ENCODE results near the gene RGMB. TPM values are rescaled to one million over a fixed set of nuclear protein-coding genes. Genes with fewer than 3 reads are reported as not detected.
A peak's percentile ranks its signal among the peaks of the same experiment; 100 is the strongest.

The RGMB gene
- total and polyA plus RNA-seq, 2 donors (not counting 1 experiment from before 2014, with no cell fraction given): 14.7 to 18.3 TPM

- peaks cover 17% of the 10 kb centered on the region for H4K20me1 ChIP-seq (ENCODE audit: control insufficient read depth, insufficient read depth, low read length, poor library complexity, severe bottlenecking)
- Mint-ChIP-seq H3K4me1 (peaks cover 61% of the 10 kb centered on the region), H3K4me3 (peak overlapping the region; percentile 96), H3K27ac (peak overlapping the region; percentile 93), H3K27me3 (peaks cover 6% of the 10 kb centered on the region), H3K9me3 (ENCODE audit: insufficient read depth) (no peaks in the 10 kb centered on the region)
- H2AFZ ChIP-seq (ENCODE audit: insufficient read depth, low read depth, low read length, poor library complexity, severe bottlenecking): peak overlapping the region; percentile 84
- H3K27me3 ChIP-seq (replicated peaks in 1 of 4; ENCODE audit: control extremely low read depth in 1 of 4, control insufficient read depth in 3 of 4, insufficient read depth in 4 of 4, low read length in 3 of 4): peaks cover 0 to 22% (median 12%) of the 10 kb centered on the region in 4 experiments
- CTCF ChIA-PET: interaction anchor here (2.4 to 8.9 kb wide), 3 partner anchors 12 to 23 kb away, joined by 5 to 89 read pairs (median 82); no protein-coding TSS in a partner anchor
- POLR2A ChIA-PET: no interaction called here
- peak overlapping the region; percentile 83 for H3K9ac ChIP-seq (ENCODE audit: low read length)
- H3K4me1 ChIP-seq (ENCODE audit: control insufficient read depth in 2 of 2, insufficient read depth in 2 of 2, low read length in 2 of 2): peaks cover 43 to 58% of the 10 kb centered on the region in 2 donors
- H3K9me3 ChIP-seq (ENCODE audit: control extremely low read depth in 1 of 3, control insufficient read depth in 2 of 3, insufficient read depth in 1 of 3, low read length in 2 of 3): peaks cover 0 to 5% (median 0%) of the 10 kb centered on the region in 3 donors
- DNase-seq (no peak), ATAC-seq (ENCODE audit: low read depth) (no peak)
- H3K4me2 ChIP-seq (replicated peaks; ENCODE audit: low read depth, low read length, poor library complexity, severe bottlenecking): peak overlapping the region; percentile 86
- H3K4me3 ChIP-seq (ENCODE audit: control extremely low read depth in 1 of 5, extremely low read depth in 1 of 5, insufficient read depth in 1 of 5, low read depth in 2 of 5, low read length in 4 of 5): peak overlapping the region in 4 of 5 experiments; percentile 68 to 94 (median 80)
- 0% methylated on average over 16 of the region's 16 CpGs for WGBS (ENCODE audit: insufficient coverage)
- TF ChIP-seq EZH2 (IDR thresholded peaks at IDR 0.05; ENCODE audit: borderline replicate concordance, insufficient read depth, low read depth, low read length, poor library complexity, severe bottlenecking) (no peak), CTCF (IDR thresholded peaks at IDR 0.05) (no peak)
- intact Hi-C loops (cut with micrococcal nuclease): loop anchor here (1.0 to 10.0 kb wide), 8 partner anchors 156 to 1966 kb away; partner anchors contain the start of genes CHD1, ERAP1, ERAP2 and FAM174A
- peaks cover 37% of the 10 kb centered on the region for H3K79me2 ChIP-seq (ENCODE audit: control insufficient read depth, insufficient read depth, low read length)
- peaks cover 0 to 2% of the 10 kb centered on the region in 2 experiments for H3K36me3 ChIP-seq (replicated peaks in 1 of 2; ENCODE audit: control extremely low read depth in 1 of 2, control insufficient read depth in 1 of 2, extremely low read depth in 1 of 2, insufficient read depth in 2 of 2, low read length in 1 of 2)
- H3K27ac ChIP-seq (ENCODE audit: low read length in 2 of 2): peak overlapping the region; percentile 63 to 78
Observed at GRCh38 chr5:98773214-98773463, 324 bp upstream of the RGMB start.

Data from B cell (primary cell).